ENCODE results near the gene CACNG4. TPM values are rescaled to one million over a fixed set of nuclear protein-coding genes. Genes with fewer than 3 reads are reported as not detected.

CACNG4 gene
- total RNA-seq, 1 donor from 2014 or later, result 5.8 TPM

DNA sequence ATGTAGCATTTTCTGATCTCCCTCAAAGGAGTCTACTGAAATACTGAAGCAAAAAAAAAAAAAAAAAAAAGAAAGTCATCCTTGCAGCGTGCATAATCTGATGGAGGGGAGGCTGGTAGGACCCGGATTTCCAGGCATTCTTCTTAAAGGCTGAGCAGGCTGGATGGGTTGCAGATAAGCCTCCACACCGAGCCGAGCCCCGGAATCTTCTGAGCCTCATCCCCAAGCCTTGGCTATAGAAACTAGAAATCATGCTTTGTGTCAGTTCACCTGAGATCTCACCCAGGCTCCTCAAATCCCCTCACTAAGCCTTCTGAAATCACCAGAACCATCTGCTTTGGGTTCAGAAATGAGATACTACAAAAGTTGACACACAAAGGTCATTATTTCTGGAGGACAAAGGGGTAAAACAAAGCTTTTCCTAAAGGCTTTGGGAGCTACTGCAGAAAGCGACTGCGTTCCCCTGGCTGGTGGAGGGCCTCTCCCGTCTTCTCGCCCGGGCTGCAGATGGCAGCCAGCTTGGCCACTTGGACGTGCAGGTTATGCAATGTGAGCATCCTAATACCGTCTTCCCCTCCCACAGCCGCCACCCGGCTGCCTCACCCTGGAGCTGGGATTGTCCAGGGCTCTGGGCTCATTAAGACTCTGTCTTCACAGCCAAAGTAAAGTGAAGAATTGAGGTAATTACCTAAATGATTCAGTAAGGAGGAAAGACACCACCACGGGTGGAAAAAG lies 4.7 kb upstream of the CACNG4 start:
- Mint-ChIP-seq H3K4me1 (ENCODE audit: low read depth, unreplicated experiment) (no peaks in the 10 kb centered on the region), H3K27me3 (ENCODE audit: low read depth, unreplicated experiment) (peaks cover 46% of the 10 kb centered on the region), H3K4me3 (ENCODE audit: unreplicated experiment) (no peak overlapping the region), H3K9me3 (ENCODE audit: unreplicated experiment) (no peaks in the 10 kb centered on the region), H3K36me3 (ENCODE audit: low read depth, unreplicated experiment) (no peaks in the 10 kb centered on the region), H3K27ac (ENCODE audit: unreplicated experiment) (no peak overlapping the region)
- H3K9ac ChIP-seq (ENCODE audit: low read length), result no peak overlapping the region
- no peak overlapping the region for H3K27ac ChIP-seq (ENCODE audit: low read depth, low read length)
- no peak overlapping the region for H3K4me3 ChIP-seq (ENCODE audit: insufficient read depth, low read depth, low read length)
- no peak overlapping the region for H2AFZ ChIP-seq (ENCODE audit: low read depth, low read length)
- no peaks in the 10 kb centered on the region for H3K4me1 ChIP-seq (ENCODE audit: insufficient read depth, low read length)
- DNase-seq (ENCODE audit: low read depth) (no peak), FAIRE-seq (no peak)
- no peaks in the 10 kb centered on the region for H3K9me3 ChIP-seq (ENCODE audit: insufficient read depth, low read depth, low read length)
- TF ChIP-seq, protein P1, sequence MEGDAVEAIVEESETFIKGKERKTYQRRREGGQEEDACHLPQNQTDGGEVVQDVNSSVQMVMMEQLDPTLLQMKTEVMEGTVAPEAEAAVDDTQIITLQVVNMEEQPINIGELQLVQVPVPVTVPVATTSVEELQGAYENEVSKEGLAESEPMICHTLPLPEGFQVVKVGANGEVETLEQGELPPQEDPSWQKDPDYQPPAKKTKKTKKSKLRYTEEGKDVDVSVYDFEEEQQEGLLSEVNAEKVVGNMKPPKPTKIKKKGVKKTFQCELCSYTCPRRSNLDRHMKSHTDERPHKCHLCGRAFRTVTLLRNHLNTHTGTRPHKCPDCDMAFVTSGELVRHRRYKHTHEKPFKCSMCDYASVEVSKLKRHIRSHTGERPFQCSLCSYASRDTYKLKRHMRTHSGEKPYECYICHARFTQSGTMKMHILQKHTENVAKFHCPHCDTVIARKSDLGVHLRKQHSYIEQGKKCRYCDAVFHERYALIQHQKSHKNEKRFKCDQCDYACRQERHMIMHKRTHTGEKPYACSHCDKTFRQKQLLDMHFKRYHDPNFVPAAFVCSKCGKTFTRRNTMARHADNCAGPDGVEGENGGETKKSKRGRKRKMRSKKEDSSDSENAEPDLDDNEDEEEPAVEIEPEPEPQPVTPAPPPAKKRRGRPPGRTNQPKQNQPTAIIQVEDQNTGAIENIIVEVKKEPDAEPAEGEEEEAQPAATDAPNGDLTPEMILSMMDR (IDR thresholded peaks at IDR 0.05; ENCODE audit: insufficient read depth, low read depth, low read length), result no peak
- no peak for TF ChIP-seq EZH2 (IDR thresholded peaks at IDR 0.05; ENCODE audit: insufficient read depth, low read length)
- H3K36me3 ChIP-seq (ENCODE audit: insufficient read depth, low read length), result no peaks in the 10 kb centered on the region
- no peaks in the 10 kb centered on the region for H3K79me2 ChIP-seq (ENCODE audit: insufficient read depth, low read length)
- H4K20me1 ChIP-seq (ENCODE audit: insufficient read depth, low read length), result no peaks in the 10 kb centered on the region
- no peak overlapping the region for H3K4me2 ChIP-seq (ENCODE audit: low read length)
- H3K27me3 ChIP-seq (ENCODE audit: insufficient read depth, low read length), result peaks cover 25% of the 10 kb centered on the region

DNA sequence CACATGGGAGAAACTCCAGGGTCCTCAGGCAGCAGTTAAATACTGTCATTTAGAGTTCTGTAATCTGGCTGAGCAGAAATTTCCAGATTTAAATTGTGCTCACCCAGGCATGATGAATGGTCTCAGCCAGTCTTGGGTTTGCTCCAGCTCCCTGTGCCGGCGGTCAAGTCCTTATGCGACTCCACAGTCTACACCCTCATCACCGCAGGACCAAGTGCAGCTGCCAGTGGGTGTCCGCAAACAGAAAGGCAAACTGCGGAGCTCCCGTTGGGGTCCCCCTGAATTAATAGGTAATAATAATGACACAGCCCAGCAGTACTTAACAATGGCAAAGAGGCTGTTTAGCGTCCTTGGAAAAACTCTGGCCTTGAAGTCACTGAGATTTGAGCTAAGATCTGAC lies 3.9 kb upstream of the CACNG4 start:
- H3K27me3 ChIP-seq (ENCODE audit: insufficient read depth, low read length), result peaks cover 25% of the 10 kb centered on the region
- no peaks in the 10 kb centered on the region for H3K36me3 ChIP-seq (ENCODE audit: insufficient read depth, low read length)
- Mint-ChIP-seq H3K27me3 (ENCODE audit: low read depth, unreplicated experiment) (peaks cover 48% of the 10 kb centered on the region), H3K27ac (ENCODE audit: unreplicated experiment) (no peak overlapping the region), H3K36me3 (ENCODE audit: low read depth, unreplicated experiment) (no peaks in the 10 kb centered on the region), H3K4me3 (ENCODE audit: unreplicated experiment) (no peak overlapping the region), H3K9me3 (ENCODE audit: unreplicated experiment) (no peaks in the 10 kb centered on the region), H3K4me1 (ENCODE audit: low read depth, unreplicated experiment) (no peaks in the 10 kb centered on the region)
- H2AFZ ChIP-seq (ENCODE audit: low read depth, low read length), result no peak overlapping the region
- no peaks in the 10 kb centered on the region for H3K79me2 ChIP-seq (ENCODE audit: insufficient read depth, low read length)
- H3K4me2 ChIP-seq (ENCODE audit: low read length), result no peak overlapping the region
- no peak overlapping the region for H3K9ac ChIP-seq (ENCODE audit: low read length)
- H3K4me3 ChIP-seq (ENCODE audit: insufficient read depth, low read depth, low read length), result no peak overlapping the region
- TF ChIP-seq EZH2 (IDR thresholded peaks at IDR 0.05; ENCODE audit: insufficient read depth, low read length), result no peak
- TF ChIP-seq, protein P1 (IDR thresholded peaks at IDR 0.05; ENCODE audit: insufficient read depth, low read depth, low read length), result no peak
- H3K9me3 ChIP-seq (ENCODE audit: insufficient read depth, low read depth, low read length), result no peaks in the 10 kb centered on the region
- DNase-seq (ENCODE audit: low read depth) (no peak), FAIRE-seq (no peak)
- H3K27ac ChIP-seq (ENCODE audit: low read depth, low read length), result no peak overlapping the region
- no peaks in the 10 kb centered on the region for H4K20me1 ChIP-seq (ENCODE audit: insufficient read depth, low read length)
- no peaks in the 10 kb centered on the region for H3K4me1 ChIP-seq (ENCODE audit: insufficient read depth, low read length)

DNA sequence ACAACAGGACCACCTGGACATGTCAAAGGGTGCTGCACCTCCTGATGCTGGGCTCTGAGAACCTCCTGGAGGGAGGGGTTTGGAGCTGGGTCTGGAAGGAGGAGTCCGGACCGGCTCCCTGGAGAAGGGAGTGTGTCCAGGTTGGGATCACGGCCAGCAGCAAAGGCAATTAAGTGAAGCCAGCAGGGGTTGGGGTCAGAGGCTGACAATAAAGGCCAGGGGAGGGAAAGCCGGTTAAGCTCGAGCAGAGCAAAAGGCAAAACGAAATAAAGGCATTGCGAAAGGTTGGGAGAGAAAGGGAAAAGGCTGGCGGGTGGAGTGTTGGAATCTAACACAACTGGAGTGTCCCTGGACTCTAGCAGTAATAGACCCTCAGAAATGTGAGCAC lies 992 bp upstream of the CACNG4 start:
- H3K27ac ChIP-seq (ENCODE audit: low read depth, low read length), result no peak overlapping the region
- no peaks in the 10 kb centered on the region for H3K4me1 Mint-ChIP-seq (ENCODE audit: low read depth, unreplicated experiment)
- no peaks in the 10 kb centered on the region for H3K36me3 Mint-ChIP-seq (ENCODE audit: low read depth, unreplicated experiment)

More for the DNA sequence above, 992 bp upstream of the CACNG4 start:
- peaks cover 69% of the 10 kb centered on the region for H3K27me3 Mint-ChIP-seq (ENCODE audit: low read depth, unreplicated experiment)
- Histone ChIP-seq H3K36me3 (ENCODE audit: insufficient read depth, low read length) (no peaks in the 10 kb centered on the region), H3K9ac (ENCODE audit: low read length) (no peak overlapping the region), H3K4me1 (ENCODE audit: insufficient read depth, low read length) (peaks cover 4% of the 10 kb centered on the region), H2AFZ (ENCODE audit: low read depth, low read length) (no peak overlapping the region), H4K20me1 (ENCODE audit: insufficient read depth, low read length) (no peaks in the 10 kb centered on the region), H3K27me3 (ENCODE audit: insufficient read depth, low read length) (peaks cover 49% of the 10 kb centered on the region), H3K79me2 (ENCODE audit: insufficient read depth, low read length) (no peaks in the 10 kb centered on the region), H3K4me3 (ENCODE audit: insufficient read depth, low read depth, low read length) (no peak overlapping the region), H3K4me2 (ENCODE audit: low read length) (no peak overlapping the region), H3K9me3 (ENCODE audit: insufficient read depth, low read depth, low read length) (no peaks in the 10 kb centered on the region)
- H3K9me3 Mint-ChIP-seq (ENCODE audit: unreplicated experiment), result no peaks in the 10 kb centered on the region
- H3K27ac Mint-ChIP-seq (ENCODE audit: unreplicated experiment), result no peak overlapping the region
- FAIRE-seq (no peak), DNase-seq (ENCODE audit: low read depth) (no peak)
- TF ChIP-seq, protein P1 (IDR thresholded peaks at IDR 0.05; ENCODE audit: insufficient read depth, low read depth, low read length), result no peak
- TF ChIP-seq EZH2 (IDR thresholded peaks at IDR 0.05; ENCODE audit: insufficient read depth, low read length), result peak; percentile 3
- peak overlapping the region; percentile 77 for H3K4me3 Mint-ChIP-seq (ENCODE audit: unreplicated experiment)
